AG04449 (cell line): ENCODE results near the gene LRRC55.

Source experiments
- CTCF ChIA-PET: fragments of 350-600 bp; formaldehyde crosslinking; extraction: SDS; loops from one replicate; lab custom pipeline; 2021; ENCODE audit warnings: antibody characterized with exemption; lab: Yijun Ruan, JAX
- POLR2A ChIA-PET: fragments of 400-600, 350-600 bp; formaldehyde crosslinking; extraction: SDS; loops from one replicate; lab custom pipeline; 2020; ENCODE audit warnings: antibody characterized with exemption, inconsistent platforms; lab: Yijun Ruan, JAX
- DNase-seq: peaks from one replicate; pipeline ENCODE4 v3.0.0-alpha.2; 2010; ENCODE audit warnings: low read depth, low spot score
- H3K4me3 ChIP-seq: 2 replicates; pipeline ENCODE4 v1.5.1; 2011; ENCODE audit warnings: low read depth, mild to moderate bottlenecking, control low read depth, low read length
- CTCF ChIP-seq: IDR thresholded peaks from one replicate; pipeline ENCODE4 v1.5.1; 2011; ENCODE audit warnings: mild to moderate bottlenecking, moderate library complexity, low read length, control low read depth, inconsistent platforms; ENCODE audit not compliant: insufficient read depth; ENCODE audit errors: missing control alignments

Gene LRRC55

GRCh38 chr11:57219021-57219627 lies 37.4 kb downstream of the LRRC55 start:
- POLR2A ChIA-PET = no interaction called here
- CTCF ChIA-PET = interaction anchor here (1.3 kb wide), 1 partner anchor 30 kb away, joined by 4 read pairs; no protein-coding TSS in a partner anchor

GRCh38 chr11:57222239-57222638 lies 40.5 kb downstream of the LRRC55 start:
- CTCF ChIA-PET = interaction anchor here (0.9 to 6.8 kb wide), 4 partner anchors 8 to 378 kb away, joined by 3 to 49 read pairs (median 6); no protein-coding TSS in a partner anchor
- no peak overlapping the region for H3K4me3 ChIP-seq
- no peak for DNase-seq
- POLR2A ChIA-PET = no interaction called here
- TF ChIP-seq CTCF = no peak

More at GRCh38 chr11:57219021-57219627, 37.4 kb downstream of the LRRC55 start:
- H3K4me3 ChIP-seq = no peak overlapping the region
- no peak for TF ChIP-seq CTCF
- no peak for DNase-seq

GRCh38 chr11:57223601-57224000 lies 41.8 kb downstream of the LRRC55 start:
- DNase-seq = peak; percentile 17
- H3K4me3 ChIP-seq = no peak overlapping the region
- CTCF ChIA-PET = interaction anchor here (0.8 to 6.8 kb wide), 7 partner anchors 10 to 93 kb away, joined by 3 to 49 read pairs (median 4); no protein-coding TSS in a partner anchor
- POLR2A ChIA-PET = interaction anchor here (0.8 kb wide), 1 partner anchor 9 kb away, joined by 3 read pairs; no protein-coding TSS in a partner anchor
- TF ChIP-seq CTCF = no peak

GRCh38 chr11:57224128-57224527 lies 42.4 kb downstream of the LRRC55 start:
- ChIA-PET POLR2A (interaction anchor here (0.8 to 1.0 kb wide), 3 partner anchors 9 to 25 kb away, joined by 3 to 8 read pairs (median 3); no protein-coding TSS in a partner anchor), CTCF (interaction anchor here (0.8 to 6.8 kb wide), 6 partner anchors 10 to 31 kb away, joined by 3 to 49 read pairs (median 4); no protein-coding TSS in a partner anchor)
- no peak for DNase-seq

GRCh38 chr11:57224537-57224936 lies 42.8 kb downstream of the LRRC55 start:
- POLR2A ChIA-PET = interaction anchor here (0.8 to 1.0 kb wide), 2 partner anchors 11 to 24 kb away, joined by 3 to 8 read pairs; no protein-coding TSS in a partner anchor
- no peak overlapping the region for H3K4me3 ChIP-seq
- no peak for TF ChIP-seq CTCF
- CTCF ChIA-PET = interaction anchor here (1.1 to 6.8 kb wide), 5 partner anchors 11 to 30 kb away, joined by 3 to 49 read pairs (median 4); no protein-coding TSS in a partner anchor
- peak; percentile 46 for DNase-seq

More at GRCh38 chr11:57224128-57224527, 42.4 kb downstream of the LRRC55 start:
- no peak for TF ChIP-seq CTCF
- H3K4me3 ChIP-seq = no peak overlapping the region

GRCh38 chr11:57228600-57228999 lies 46.8 kb downstream of the LRRC55 start:
- POLR2A ChIA-PET = no interaction called here

More at GRCh38 chr11:57228600-57228999, 46.8 kb downstream of the LRRC55 start:
- no peak for DNase-seq
- TF ChIP-seq CTCF = no peak
- CTCF ChIA-PET = interaction anchor here (3.3 kb wide), 1 partner anchor 20 kb away, joined by 27 read pairs; no protein-coding TSS in a partner anchor
- H3K4me3 ChIP-seq = no peak overlapping the region
